Lower leg skin (tissue), 3 donors: ENCODE results near the gene CLCN6.

Experiments used
- CTCF ChIP-seq, 3 donors: fragments of 450-650 bp; IDR thresholded peaks; one replicate each; pipeline ENCODE4 v1.5.1; 2016; ENCODE audit warnings: antibody characterized with exemption in 3 of 3, mild to moderate bottlenecking in 3 of 3, moderate library complexity in 2 of 3
- POLR2A ChIP-seq, 2 donors: fragments of 450-650 bp; IDR thresholded peaks; one replicate each; pipeline ENCODE4 v1.6.1; 2016 to 2017; ENCODE audit warnings: antibody characterized with exemption in 2 of 2, mild to moderate bottlenecking in 1 of 2, moderate library complexity in 1 of 2

- TF ChIP-seq CTCF (IDR thresholded peaks at IDR 0.05) (no peak), POLR2A (IDR thresholded peaks at IDR 0.05) (no peak)
These were observed 21.0 kb downstream of the CLCN6 start for GRCh38 chr1:11826946-11827345.
